K562 (cell line): ENCODE data around the gene PPT1. TPM values are rescaled to one million over a fixed set of nuclear protein-coding genes. Genes with fewer than 3 reads are reported as not detected.
A peak's percentile ranks its signal among the peaks of the same experiment; 100 is the strongest.

Experiments
- ARID1B ChIP-seq: fragments of 450-650 bp; IDR thresholded peaks from 2 replicates; pipeline ENCODE4 v1.6.1; 2016; ENCODE audit warnings: antibody characterized with exemption, mild to moderate bottlenecking, inconsistent platforms
- E2F3 ChIP-seq: fragments of 250-450 bp; sonication (Bioruptor Pico); IDR thresholded peaks from 2 replicates; pipeline ENCODE4 v1.4.0; 2020; ENCODE audit warnings: mild to moderate bottlenecking
- ELF1 ChIP-seq: fragments of 200-800 bp; sonication (Bioruptor generic); IDR thresholded peaks from 2 replicates; pipeline ENCODE4 v1.6.1; 2016; ENCODE audit warnings: missing genetic modification characterization, missing compliant biosample characterization
- EZH2 ChIP-seq: IDR thresholded peaks from 2 replicates; pipeline ENCODE4 v1.6.1; 2012; ENCODE audit warnings: low read depth, mild to moderate bottlenecking, inconsistent platforms, low read length, borderline replicate concordance
- FUS ChIP-seq: fragments of 200-400 bp; formaldehyde crosslinking; optimal IDR thresholded peaks from 2 replicates; pipeline ENCODE3; 2017; ENCODE audit warnings: low read depth, low read length
- MYC ChIP-seq, 2 experiments: fragments of 250-450 bp in 1 of 2; sonication (Bioruptor Pico) in 1 of 2; IDR thresholded peaks; 2 replicates each; pipeline versions ENCODE4 v1.5.1 to v1.6.1; 2012 to 2021; ENCODE audit warnings: low read depth in 2 of 2, borderline replicate concordance in 1 of 2, improper control_type of control experiment in 1 of 2, low read length in 1 of 2, mild to moderate bottlenecking in 1 of 2, moderate library complexity in 1 of 2
- RNF219 ChIP-seq: fragments of 250-450 bp; sonication (Bioruptor Pico); IDR thresholded peaks from 2 replicates; pipeline ENCODE4 v1.5.0; 2022; ENCODE audit warnings: mild to moderate bottlenecking
- RUNX1 ChIP-seq: sonication (generic); IDR thresholded peaks from 2 replicates; pipeline ENCODE4 v1.6.1; 2016; ENCODE audit warnings: antibody characterized with exemption, low read depth
- TAL1 ChIP-seq: fragments of 450-650 bp; IDR thresholded peaks from 2 replicates; pipeline ENCODE4 v1.6.1; 2016; ENCODE audit warnings: mild to moderate bottlenecking
- TEAD4 ChIP-seq, 2 experiments: sonication (generic) in 1 of 2; formaldehyde crosslinking in 1 of 2; IDR thresholded peaks; 2 replicates each; pipeline versions ENCODE4 v1.6.1 to v1.8.0; 2012 to 2022; ENCODE audit warnings: borderline replicate concordance in 1 of 2, inconsistent platforms in 1 of 2, low read length in 1 of 2, mild to moderate bottlenecking in 1 of 2, missing genetic modification reagents in 1 of 2
- ZBTB5 ChIP-seq: fragments of 450-650 bp; IDR thresholded peaks from 2 replicates; pipeline ENCODE4 v1.6.1; 2017; ENCODE audit warnings: antibody characterized with exemption
- ZMIZ1 ChIP-seq, 2 experiments: fragments of 150-350 bp in 1 of 2; IDR thresholded peaks; 2 replicates each; pipeline ENCODE4 v1.6.1; 2012 to 2016; ENCODE audit warnings: low read depth in 2 of 2, low read length in 2 of 2, mild to moderate bottlenecking in 1 of 2, moderate library complexity in 1 of 2
- ZNF232 ChIP-seq: sonication (generic); formaldehyde crosslinking; IDR thresholded peaks from 2 replicates; pipeline ENCODE4 v1.8.0; 2022; ENCODE audit warnings: mild to moderate bottlenecking, missing genetic modification reagents
- ZNF316 ChIP-seq: fragments of 450-650 bp; IDR thresholded peaks from 2 replicates; pipeline ENCODE4 v1.6.1; 2016
- ZNF644 ChIP-seq: fragments of 200-800 bp; sonication (Bioruptor generic); IDR thresholded peaks from 2 replicates; pipeline ENCODE4 v1.6.1; 2016; ENCODE audit warnings: low read depth, missing genetic modification characterization, missing compliant biosample characterization
- polyA plus RNA-seq, 8 experiments: library from polyadenylated mRNA; depleted of rRNA in 4 of 8; stranded (reverse) in 5 of 8; unstranded in 3 of 8; fragments of >200 nt; fragmentation: Nextera tagmentation in 2 of 8; fragmentation: Illumina TruSeq in 1 of 8; extraction: Ambion mirVana in 2 of 8; extraction: Trizol in 1 of 8; gene quantifications; 2 replicates each; pipeline versions ENCODE4 v1.2.1 to v1.2.3, GENCODE V29; 2011 to 2014; ENCODE audit warnings: inconsistent platforms in 1 of 8, missing spikeins in 1 of 8
- total RNA-seq, 7 experiments: library from RNA; depleted of rRNA in 6 of 7; stranded (reverse); fragments of >200 nt in 6 of 7; fragmentation: Illumina TruSeq in 2 of 7; extraction: Trizol in 2 of 7; gene quantifications; 2 replicates each; pipeline versions ENCODE4 v1.2.1 to v1.2.3, GENCODE V29; 2011 to 2021; ENCODE audit warnings: low replicate concordance in 1 of 7

The PPT1 gene
- total and polyA plus RNA-seq, 9 of the 15 experiments (the other 6 are each of a cell fraction or from before 2014, with no cell fraction given) = 72.2 to 285 (median 143) TPM

GRCh38 chr1:40040511-40041465 is 56.3 kb downstream of the PPT1 start, which contains the start of gene CAP1 (continued):
- TF ChIP-seq ZNF644 (tag) (no peak), ARID1B (peak; percentile 39; the same call in 1 of the 2 replicates), ZBTB5 (no peak), TAL1 (no peak), RUNX1 (no peak), ZNF232 (CRISPR knock-in tag) (no peak), E2F3 (CRISPR knock-in tag) (no peak), RNF219 (CRISPR knock-in tag) (no peak), MYC (IDR thresholded peaks at IDR 0.05; ENCODE audit: low read depth, low read length) (0 out of 2 replicates have a peak, but pooled peaks have one; percentile 13), MYC (CRISPR knock-in tag; IDR thresholded peaks at IDR 0.05; ENCODE audit: borderline replicate concordance, low read depth) (peak; percentile 69; the same call in 1 of the 2 replicates), EZH2 (no peak), TEAD4 (IDR thresholded peaks at IDR 0.05; ENCODE audit: low read length) (no peak; the same call in 1 of the 2 replicates), TEAD4 (CRISPR knock-in tag; IDR thresholded peaks at IDR 0.05; ENCODE audit: borderline replicate concordance) (no peak), ELF1 (tag) (peak; percentile 87), ZMIZ1 (IDR thresholded peaks at IDR 0.05; ENCODE audit: low read depth in 2 of 2, low read length in 2 of 2) (peak in 1 of 2 experiments; percentile 13; a peak in 1 of 4 replicates), FUS (no peak), ZNF316 (no peak)
